GM19099 (cell line): Measurements from ENCODE around the gene EMC9.

Experiments used
- POLR2A ChIP-seq: IDR thresholded peaks from 3 replicates; pipeline ENCODE4 v1.6.1; 2011; ENCODE audit warnings: low read depth; ENCODE audit not compliant: insufficient read length; ENCODE audit errors: extremely low read depth

The EMC9 gene

DNA sequence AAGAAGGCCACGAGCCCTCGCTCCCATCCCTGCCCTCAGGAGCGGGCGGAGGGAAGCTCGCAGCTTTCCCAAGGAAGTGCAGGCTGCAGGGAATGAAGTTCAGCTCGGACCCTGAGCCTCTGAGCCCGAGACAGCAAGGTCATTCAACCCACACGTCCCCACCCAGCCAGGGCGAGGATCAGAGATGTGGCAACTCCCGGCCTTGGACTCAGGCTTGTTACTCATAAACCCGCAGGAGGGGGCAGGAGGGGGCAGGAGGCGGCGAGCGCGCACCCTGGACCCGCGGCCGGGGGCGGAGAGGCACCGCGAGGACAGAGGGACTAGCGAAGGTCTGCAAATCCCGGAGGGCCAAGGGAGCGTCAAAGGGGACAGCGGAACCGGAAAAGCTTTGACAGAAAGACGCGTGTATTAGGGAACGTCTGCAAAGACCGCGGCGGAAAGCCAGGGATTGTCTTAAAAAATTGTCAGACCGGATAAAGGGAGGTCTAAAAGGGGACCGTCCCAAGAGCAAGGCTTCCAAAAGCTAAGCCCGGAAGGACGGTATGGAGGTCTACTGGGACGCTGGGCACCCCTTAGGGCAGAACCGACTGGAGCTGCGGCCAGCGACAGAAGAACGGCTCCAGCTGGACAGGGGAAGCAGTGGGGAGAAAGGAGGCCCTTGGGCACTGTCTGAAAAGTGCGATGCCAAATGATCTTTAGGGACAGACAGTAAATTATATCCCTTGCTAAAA lies 27.4 kb downstream of the EMC9 start:
- peak; percentile 82 for TF ChIP-seq POLR2A

- TF ChIP-seq POLR2A = no peak
Observed at GRCh38 chr14:24113379-24113800, 28.0 kb downstream of the EMC9 start.

GRCh38 chr14:24110523-24110922 lies 30.9 kb downstream of the EMC9 start:
- no peak for TF ChIP-seq POLR2A

DNA sequence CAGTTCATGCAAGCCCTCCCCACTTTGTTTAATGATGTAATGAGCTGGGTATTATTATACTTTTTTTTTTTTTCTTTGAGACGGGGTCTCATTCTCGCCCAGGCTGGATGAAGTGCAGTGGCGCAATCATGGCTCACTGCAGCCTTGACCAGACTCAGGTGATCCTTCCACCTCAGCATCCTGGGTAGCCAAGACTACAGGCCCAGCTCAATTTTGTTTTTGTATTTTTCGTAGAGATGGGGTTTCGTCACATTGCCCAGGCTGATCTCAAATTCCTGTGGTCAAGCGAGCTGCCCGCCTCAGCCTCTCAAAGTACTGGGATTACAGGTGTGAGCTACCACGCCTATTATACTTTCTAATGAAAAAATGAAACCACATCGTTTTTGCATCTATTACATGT lies 31.3 kb downstream of the EMC9 start:
- no peak for TF ChIP-seq POLR2A

DNA sequence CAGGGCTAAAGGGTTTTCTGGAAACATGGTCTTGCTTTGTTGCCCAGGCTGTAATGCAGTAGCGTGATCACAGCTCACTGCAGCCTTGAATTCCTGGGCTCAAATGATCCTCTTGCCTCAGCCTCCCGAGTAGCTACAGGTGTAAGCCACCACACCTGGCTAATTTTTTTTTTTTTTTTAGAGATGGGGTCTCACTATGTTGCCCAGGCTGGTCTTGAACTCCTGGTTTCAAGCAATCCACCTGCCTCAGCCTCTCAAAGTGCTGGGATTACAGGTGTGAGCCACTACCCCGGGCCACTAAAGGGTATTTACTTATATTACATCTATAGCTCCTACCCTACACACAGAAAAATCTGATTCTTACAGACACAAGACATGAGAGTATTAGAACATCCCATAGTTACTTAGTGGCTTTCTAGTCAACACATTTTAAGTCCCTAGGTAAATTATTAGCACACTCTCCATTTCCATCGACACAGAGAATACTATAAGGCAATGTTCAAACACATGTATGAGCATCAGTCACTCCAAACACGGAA lies 33.0 kb downstream of the EMC9 start:
- TF ChIP-seq POLR2A = no peak

DNA sequence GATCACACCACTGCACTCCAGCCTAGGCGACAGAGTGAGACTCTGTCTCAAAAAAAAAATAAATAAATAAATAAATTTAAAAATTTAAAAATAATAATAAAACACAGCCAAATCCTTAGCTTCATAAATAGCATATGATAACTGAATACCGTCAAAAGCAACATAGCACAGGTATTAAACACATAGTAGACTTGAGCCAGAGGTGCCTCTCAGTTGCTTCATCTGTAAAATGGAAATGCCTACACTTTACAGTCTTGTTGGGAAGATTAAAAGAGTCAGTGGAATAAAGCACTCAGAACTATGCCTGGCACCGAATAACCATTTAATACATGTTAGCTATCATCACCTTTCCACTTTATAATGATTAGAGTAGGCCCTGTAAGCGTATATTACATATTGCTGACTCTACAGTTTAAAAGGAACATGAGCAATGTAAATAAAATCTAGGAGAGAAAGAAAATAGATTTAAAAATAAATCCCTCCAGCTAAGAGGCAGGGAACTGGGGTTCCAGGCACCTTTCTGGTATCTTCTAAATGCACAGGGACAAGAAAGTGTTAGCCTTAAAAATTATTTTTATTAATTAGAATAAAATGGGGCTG lies 34.6 kb downstream of the EMC9 start:
- TF ChIP-seq POLR2A = no peak

GRCh38 chr14:24103451-24103850 lies 37.9 kb downstream of the EMC9 start:
- TF ChIP-seq POLR2A = no peak

DNA sequence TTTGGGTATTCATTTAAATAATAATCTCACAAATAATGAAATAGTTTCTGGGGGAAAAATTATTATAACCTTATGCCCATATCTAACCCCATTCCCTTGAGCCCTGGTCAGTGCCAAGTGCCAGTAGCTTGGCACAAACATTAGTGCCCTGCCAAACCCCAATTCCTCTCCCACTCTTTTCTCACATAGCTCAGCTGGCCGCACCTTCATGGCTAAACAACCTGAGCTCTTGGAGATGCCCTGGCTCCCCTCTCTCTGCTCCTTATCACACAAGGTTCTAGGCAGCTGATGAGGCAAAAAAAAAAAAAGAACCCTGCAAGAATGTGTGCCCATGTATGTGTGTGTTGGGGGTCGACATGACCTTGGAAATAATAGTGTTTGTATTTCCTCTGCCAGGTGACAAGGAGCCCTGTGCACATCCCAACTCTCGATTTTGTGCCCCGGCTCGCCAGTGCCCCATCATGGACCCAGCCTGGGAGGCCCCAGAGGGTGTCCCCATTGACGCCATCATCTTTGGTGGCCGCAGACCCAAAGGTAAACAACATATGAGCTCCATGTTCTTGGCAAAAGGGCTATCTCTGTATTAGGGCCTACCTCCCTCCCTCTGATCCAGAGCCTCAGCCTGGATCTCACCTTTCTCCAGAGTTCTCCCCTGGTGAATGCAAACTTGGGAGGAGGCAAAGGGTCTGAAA lies 38.9 kb downstream of the EMC9 start:
- TF ChIP-seq POLR2A = no peak

DNA sequence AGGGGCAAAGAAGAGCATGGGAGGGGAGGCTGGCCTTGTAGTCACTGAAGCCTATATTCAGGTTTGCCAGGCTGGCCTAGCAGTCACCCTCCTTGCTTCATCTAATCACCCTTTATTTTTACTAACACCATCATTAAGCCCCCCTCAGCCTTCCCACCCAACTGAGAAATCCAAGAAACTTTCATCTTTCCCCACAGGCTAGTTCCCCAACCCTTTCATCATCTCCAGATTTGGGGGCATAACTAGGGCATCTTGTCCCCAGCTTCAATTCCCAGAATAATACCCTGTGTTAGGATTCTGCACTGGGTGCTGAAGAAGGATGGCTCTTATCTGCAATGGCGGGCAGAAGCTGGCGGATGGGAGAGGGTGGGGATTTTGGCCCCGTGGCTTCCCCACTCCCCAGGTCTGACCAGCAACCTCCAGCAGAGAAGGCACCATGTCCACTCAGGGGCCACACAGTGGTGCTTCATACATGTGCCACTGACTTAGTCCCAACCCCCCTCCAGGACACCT lies 40.4 kb downstream of the EMC9 start:
- TF ChIP-seq POLR2A = no peak

DNA sequence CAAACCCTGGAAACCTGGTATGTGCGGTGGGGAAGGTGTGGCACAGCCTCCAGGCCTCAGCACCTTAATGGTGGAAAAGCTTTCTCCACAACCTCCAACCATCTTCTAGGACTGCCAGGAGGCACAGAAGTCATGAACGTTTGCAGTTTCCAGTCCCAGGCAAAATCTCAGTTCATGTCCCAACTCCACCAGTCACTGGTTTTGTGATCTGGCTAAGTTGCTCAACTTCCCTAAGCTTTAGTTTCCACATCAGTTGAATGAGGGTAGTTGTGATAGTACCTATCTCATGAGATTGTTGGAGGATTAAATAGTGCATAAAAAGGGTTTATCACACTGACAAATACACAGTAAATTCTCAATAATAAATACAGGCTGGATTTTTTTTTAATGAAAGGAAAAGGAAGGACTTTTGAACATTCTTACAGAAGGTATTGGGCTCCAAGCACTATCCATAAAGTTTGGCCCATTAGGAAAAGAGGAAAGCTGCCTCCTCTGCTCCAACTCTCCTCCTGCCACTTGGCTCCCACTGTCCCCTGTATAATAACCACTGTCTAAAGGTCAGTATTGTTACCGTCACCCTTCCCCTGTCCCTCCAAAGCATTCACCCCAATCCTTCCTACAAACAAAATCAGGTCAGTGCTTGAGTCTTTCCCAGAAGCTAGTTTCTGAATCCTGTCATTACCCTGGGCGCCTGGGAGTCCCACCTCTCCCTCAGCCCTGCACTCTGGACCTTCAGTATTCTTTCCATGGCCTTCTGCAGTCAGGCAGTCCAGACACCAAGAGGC lies 41.0 kb downstream of the EMC9 start:
- no peak for TF ChIP-seq POLR2A

DNA sequence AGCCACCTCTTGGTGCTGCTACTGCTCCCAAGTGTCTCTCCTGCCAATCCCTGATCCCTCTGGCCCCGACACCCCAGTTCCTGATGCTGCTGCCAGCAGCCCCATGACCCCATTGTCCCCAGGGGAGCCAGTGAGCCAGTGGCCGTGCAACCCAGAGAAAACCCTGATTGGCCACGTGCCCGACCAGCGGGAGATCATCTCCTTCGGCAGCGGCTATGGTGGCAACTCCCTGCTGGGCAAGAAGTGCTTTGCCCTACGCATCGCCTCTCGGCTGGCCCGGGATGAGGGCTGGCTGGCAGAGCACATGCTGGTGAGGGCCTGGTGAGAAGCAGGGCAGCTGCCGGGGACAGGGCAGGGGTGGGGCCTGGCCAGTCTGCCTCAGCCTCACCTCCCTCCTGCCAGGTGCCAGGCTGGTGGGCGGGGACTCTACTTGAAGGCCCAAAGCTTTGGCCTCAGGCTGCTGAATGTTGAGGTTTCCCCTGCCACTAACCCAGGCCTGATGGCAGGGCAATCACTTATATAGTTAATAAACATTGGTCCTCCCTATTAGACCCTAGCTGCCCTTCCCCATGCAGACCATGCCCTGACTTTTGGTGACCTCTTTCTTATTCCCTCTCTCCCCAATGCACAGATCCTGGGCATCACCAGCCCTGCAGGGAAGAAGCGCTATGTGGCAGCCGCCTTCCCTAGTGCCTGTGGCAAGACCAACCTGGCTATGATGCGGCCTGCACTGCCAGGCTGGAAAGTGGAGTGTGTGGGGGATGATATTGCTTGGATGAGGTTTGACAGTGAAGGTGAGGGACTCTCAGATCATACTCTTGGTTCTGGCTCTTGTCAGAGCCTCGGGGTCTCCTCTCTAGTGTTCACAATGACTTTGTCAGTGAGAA lies 42.2 kb downstream of the EMC9 start:
- no peak for TF ChIP-seq POLR2A

DNA sequence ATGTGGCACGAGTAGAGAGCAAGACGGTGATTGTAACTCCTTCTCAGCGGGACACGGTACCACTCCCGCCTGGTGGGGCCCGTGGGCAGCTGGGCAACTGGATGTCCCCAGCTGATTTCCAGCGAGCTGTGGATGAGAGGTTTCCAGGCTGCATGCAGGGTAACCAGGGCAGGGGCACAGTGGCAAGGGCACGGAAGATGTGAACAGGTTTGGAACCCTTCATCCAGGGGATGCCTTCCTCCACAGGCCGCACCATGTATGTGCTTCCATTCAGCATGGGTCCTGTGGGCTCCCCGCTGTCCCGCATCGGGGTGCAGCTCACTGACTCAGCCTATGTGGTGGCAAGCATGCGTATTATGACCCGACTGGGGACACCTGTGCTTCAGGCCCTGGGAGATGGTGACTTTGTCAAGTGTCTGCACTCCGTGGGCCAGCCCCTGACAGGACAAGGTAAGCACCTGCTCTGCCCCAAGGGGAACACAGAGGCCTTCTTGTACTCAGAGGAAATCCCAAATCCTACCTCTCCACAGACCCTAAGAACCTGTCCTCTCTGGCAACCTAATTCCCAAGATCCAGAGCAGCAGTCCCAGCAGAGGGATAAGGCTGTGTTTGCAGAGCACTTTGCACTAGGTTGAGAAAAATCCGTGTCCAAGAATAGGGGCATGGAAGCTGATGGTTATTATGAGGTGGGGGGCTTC lies 43.0 kb downstream of the EMC9 start:
- no peak for TF ChIP-seq POLR2A

GRCh38 chr14:24096545-24097181 lies 44.7 kb downstream of the EMC9 start:
- no peak for TF ChIP-seq POLR2A
